H1 (cell line): ENCODE results near the gene ITM2A. TPM values are rescaled to one million over a fixed set of nuclear protein-coding genes. Genes with fewer than 3 reads are reported as not detected.

Source experiments
- CTCF ChIA-PET: fragments of 300-600 bp; sonication (Branson Sonifier 250); formaldehyde crosslinking; loops from one replicate; lab custom pipeline; 2021; ENCODE audit not compliant: partially characterized antibody; lab: Charles Lee
- POLR2A ChIA-PET: fragments of 300-600 bp; sonication (Branson Sonifier 250); formaldehyde crosslinking; loops from one replicate; lab custom pipeline; 2021; ENCODE audit warnings: inconsistent platforms; ENCODE audit not compliant: partially characterized antibody; lab: Charles Lee
- DNase-seq, 2 experiments: peaks; one replicate each; pipeline versions ENCODE4 v3.0.0 to v3.0.0-alpha.2; 2010 to 2022; ENCODE audit warnings: low spot score in 2 of 2, low read depth in 1 of 2, mixed read lengths in 1 of 2
- FAIRE-seq: peaks from 2 replicates; lab custom pipeline; 2011; peaks lifted over from hg19 to GRCh38; lab: Jason Lieb, UNC
- H2AFZ ChIP-seq: 2 replicates; pipeline ENCODE4 v1.8.1; 2012; ENCODE audit warnings: low read length, inconsistent platforms
- H2AK5ac ChIP-seq: 2 replicates; pipeline ENCODE4 v1.6.1; 2013; ENCODE audit warnings: low read depth, low read length
- H2BK120ac ChIP-seq: replicated peaks from 2 replicates; pipeline ENCODE3; 2013; ENCODE audit warnings: low read depth, low read length, inconsistent platforms
- H2BK12ac ChIP-seq: 2 replicates; pipeline ENCODE4 v1.6.1; 2013; ENCODE audit warnings: low read depth, low read length
- H2BK15ac ChIP-seq: 2 replicates; pipeline ENCODE4 v1.6.1; 2013; ENCODE audit warnings: low read length
- H2BK20ac ChIP-seq: 2 replicates; pipeline ENCODE4 v1.6.1; 2013; ENCODE audit warnings: low read length
- H2BK5ac ChIP-seq: 2 replicates; pipeline ENCODE4 v1.6.1; 2013; ENCODE audit warnings: low read depth, low read length
- H3K14ac ChIP-seq: 2 replicates; pipeline ENCODE4 v1.6.1; 2013; ENCODE audit warnings: inconsistent platforms; ENCODE audit not compliant: insufficient read length
- H3K18ac ChIP-seq: 2 replicates; pipeline ENCODE4 v1.6.1; 2013; ENCODE audit warnings: low read length; ENCODE audit errors: extremely low read depth
- H3K23ac ChIP-seq: 2 replicates; pipeline ENCODE4 v1.6.1; 2013; ENCODE audit warnings: inconsistent platforms; ENCODE audit not compliant: insufficient read length
- H3K23me2 ChIP-seq: 2 replicates; pipeline ENCODE4 v1.6.1; 2013; ENCODE audit warnings: low read depth, low read length
- H3K27ac ChIP-seq: 2 replicates; pipeline ENCODE4 v1.6.1; 2011; ENCODE audit warnings: low read depth, low read length, inconsistent platforms
- H3K27me3 ChIP-seq, 4 experiments: replicated peaks in 1 of 4; 1 replicate in 1 of 4; 2 replicates in 3 of 4; pipeline versions ENCODE4 v1.6.1 to v1.8.1; 2011 to 2013; ENCODE audit warnings: low read length in 3 of 4, mild to moderate bottlenecking in 3 of 4, inconsistent platforms in 2 of 4, mixed read lengths in 2 of 4, moderate library complexity in 1 of 4; ENCODE audit not compliant: control insufficient read depth in 3 of 4, insufficient read depth in 3 of 4; ENCODE audit errors: extremely low read depth in 1 of 4
- H3K36me3 ChIP-seq, 4 experiments: 2 replicates each; pipeline versions ENCODE4 v1.6.1 to v1.8.1; 2011 to 2013; ENCODE audit warnings: mild to moderate bottlenecking in 4 of 4, low read length in 3 of 4, moderate library complexity in 2 of 4, control low read depth in 1 of 4, inconsistent platforms in 1 of 4; ENCODE audit not compliant: insufficient read depth in 4 of 4, control insufficient read depth in 2 of 4
- H3K4ac ChIP-seq: replicated peaks from 2 replicates; pipeline ENCODE3; 2013; ENCODE audit warnings: low read length, low read depth, mixed read lengths, inconsistent platforms; ENCODE audit not compliant: insufficient read length
- H3K4me1 ChIP-seq, 4 experiments: replicated peaks in 1 of 4; 1 replicate in 1 of 4; 2 replicates in 3 of 4; pipeline versions ENCODE4 v1.6.1 to v1.8.1; 2011 to 2013; ENCODE audit warnings: low read length in 3 of 4, inconsistent platforms in 2 of 4, mixed read lengths in 1 of 4; ENCODE audit not compliant: insufficient read depth in 4 of 4, control insufficient read depth in 3 of 4
- H3K4me2 ChIP-seq, 2 experiments: 2 replicates each; pipeline versions ENCODE4 v1.6.1 to v1.8.1; 2011 to 2013; ENCODE audit warnings: low read depth in 2 of 2, low read length in 2 of 2, control low read depth in 1 of 2, inconsistent platforms in 1 of 2, mild to moderate bottlenecking in 1 of 2; ENCODE audit not compliant: insufficient read depth in 1 of 2
- H3K4me3 ChIP-seq, 4 experiments: fragments of 200-600, 300-600 bp in 1 of 4; sonication (generic), shearing (Covaris generic), sonication (Bioruptor Twin) in 1 of 4; 2 replicates each; pipeline versions ENCODE4 v1.5.1 to v1.8.1; 2011 to 2016; ENCODE audit warnings: low read length in 4 of 4, low read depth in 3 of 4, control low read depth in 2 of 4, inconsistent platforms in 2 of 4, mild to moderate bottlenecking in 2 of 4, mixed read lengths in 1 of 4, moderate library complexity in 1 of 4; ENCODE audit not compliant: insufficient read depth in 2 of 4; ENCODE audit errors: extremely low read depth in 1 of 4
- H3K56ac ChIP-seq: replicated peaks from 2 replicates; pipeline ENCODE3; 2013; ENCODE audit warnings: low read depth, mild to moderate bottlenecking, mixed read lengths, low read length, inconsistent platforms; ENCODE audit not compliant: insufficient read length
- H3K79me1 ChIP-seq: 2 replicates; pipeline ENCODE4 v1.6.1; 2013; ENCODE audit warnings: low read depth, low read length, control low read depth
- H3K79me2 ChIP-seq, 2 experiments: 2 replicates each; pipeline versions ENCODE4 v1.6.1 to v1.8.1; 2012 to 2013; ENCODE audit warnings: low read length in 2 of 2, mild to moderate bottlenecking in 2 of 2, inconsistent platforms in 1 of 2; ENCODE audit not compliant: insufficient read depth in 2 of 2, control insufficient read depth in 1 of 2
- H3K9ac ChIP-seq, 4 experiments: replicated peaks in 1 of 4; 1 replicate in 1 of 4; 2 replicates in 3 of 4; pipeline versions ENCODE4 v1.6.1 to v1.8.1; 2011 to 2013; ENCODE audit warnings: low read depth in 3 of 4, low read length in 3 of 4, control low read depth in 2 of 4, mild to moderate bottlenecking in 2 of 4, moderate library complexity in 2 of 4, inconsistent platforms in 1 of 4; ENCODE audit errors: extremely low read depth in 1 of 4
- H3K9me3 ChIP-seq, 2 experiments: 2 replicates each; pipeline versions ENCODE4 v1.6.1 to v1.8.1; 2012 to 2013; ENCODE audit warnings: mild to moderate bottlenecking in 2 of 2, moderate library complexity in 2 of 2, control low read depth in 1 of 2, inconsistent platforms in 1 of 2, low read depth in 1 of 2, low read length in 1 of 2, mixed read lengths in 1 of 2; ENCODE audit not compliant: insufficient read depth in 2 of 2
- H4K20me1 ChIP-seq, 2 experiments: replicated peaks in 1 of 2; 2 replicates each; pipeline versions ENCODE3 to v1.8.1; 2011 to 2013; ENCODE audit warnings: inconsistent platforms in 2 of 2, low read length in 2 of 2, mild to moderate bottlenecking in 1 of 2; ENCODE audit not compliant: insufficient read depth in 2 of 2, control insufficient read depth in 1 of 2
- H4K5ac ChIP-seq: 2 replicates; pipeline ENCODE4 v1.6.1; 2013; ENCODE audit warnings: low read length, low read depth, mixed read lengths, inconsistent platforms; ENCODE audit not compliant: insufficient read length
- H4K8ac ChIP-seq: 2 replicates; pipeline ENCODE4 v1.8.0; 2013; ENCODE audit warnings: mild to moderate bottlenecking, moderate library complexity, low read length, inconsistent platforms; ENCODE audit not compliant: insufficient read depth; ENCODE audit errors: extremely low read depth
- H4K91ac ChIP-seq: replicated peaks from 2 replicates; pipeline ENCODE3; 2013; ENCODE audit warnings: low read length, mixed read lengths, inconsistent platforms; ENCODE audit not compliant: insufficient read length
- CTBP2 ChIP-seq: IDR thresholded peaks from 2 replicates; pipeline ENCODE4 v1.7.0; 2011; ENCODE audit warnings: borderline replicate concordance, mild to moderate bottlenecking, moderate library complexity, mixed read lengths, low read length; ENCODE audit not compliant: insufficient read depth, insufficient read length
- HDAC6 ChIP-seq: IDR thresholded peaks from one replicate; pipeline ENCODE4 v1.7.1; 2012; ENCODE audit warnings: low read depth, mild to moderate bottlenecking, inconsistent platforms, low read length, moderate library complexity
- JUND ChIP-seq: IDR thresholded peaks from 2 replicates; pipeline ENCODE4 v1.6.1; 2011; ENCODE audit warnings: mild to moderate bottlenecking, improper control_type of control experiment, low read length
- RNF2 ChIP-seq: fragments of 200-900, 300-1000 bp; sonication (generic); IDR thresholded peaks from 2 replicates; pipeline ENCODE4 v1.7.1; 2016; ENCODE audit warnings: borderline replicate concordance, low read depth, mild to moderate bottlenecking, antibody characterized with exemption, low read length; ENCODE audit not compliant: poor library complexity, severe bottlenecking; ENCODE audit errors: missing control alignments
- YY1 ChIP-seq: IDR thresholded peaks from 2 replicates; pipeline ENCODE4 v1.6.1; 2011; ENCODE audit warnings: low read depth, mild to moderate bottlenecking, low read length
- WGBS, 2 experiments: shearing (Covaris generic) in 1 of 2; methylation state at CpG; one replicate each; pipeline versions ENCODE4 v1.1.6 to v1.1.7; 2013 to 2015; ENCODE audit warnings: low lambda C conversion rate in 2 of 2, mixed read lengths in 2 of 2, inconsistent platforms in 1 of 2, low coverage in 1 of 2, missing lambda C conversion rate in 1 of 2; ENCODE audit not compliant: insufficient replicate concordance in 2 of 2, insufficient coverage in 1 of 2, insufficient read length in 1 of 2; ENCODE audit errors: extremely low coverage in 1 of 2, missing lambda C conversion rate in 1 of 2; 5-methylcytosine and 5-hydroxymethylcytosine counted together
- polyA plus RNA-seq, 7 experiments: library from polyadenylated mRNA; depleted of rRNA in 3 of 7; stranded (reverse) in 5 of 7; unstranded in 2 of 7; fragments of >200 nt in 5 of 7; fragments of 200-250 nt in 2 of 7; gene quantifications; 1 replicate in 5 of 7; 2 replicates in 1 of 7; 4 replicates in 1 of 7; pipeline versions ENCODE4 v1.2.1 to v1.2.3, GENCODE V29; 2011 to 2013; ENCODE audit warnings: missing spikeins in 2 of 7, mixed read lengths in 2 of 7
- total RNA-seq: library from RNA; stranded (reverse); fragmentation: NEBNext Ultra II Directional; extraction: Animal tissue kit (Norgen Biotek cat#: 25700); gene quantifications from 2 replicates; pipeline ENCODE4 v1.2.1, GENCODE V29; 2021

Gene ITM2A
- total and polyA plus RNA-seq, 2 of the 8 experiments (the other 6 are each of a cell fraction or from before 2014, with no cell fraction given), result 35.7 to 52.0 TPM

GRCh38 chrX:79412166-79412565, 45.0 kb upstream of the ITM2A start:
- H3K4me2 ChIP-seq, result no peak overlapping the region
- TF ChIP-seq RNF2, result no peak
- TF ChIP-seq YY1, result no peak
- TF ChIP-seq HDAC6, result no peak
- TF ChIP-seq CTBP2, result no peak
- no peak for TF ChIP-seq JUND
- 74% methylated on average over 3 of the region's 3 CpGs; no CpG with 5 or more reads in 1 of the 2 experiments for WGBS, 2 experiments
- no peak overlapping the region for H3K9ac ChIP-seq
- no peaks in the 10 kb centered on the region for H3K36me3 ChIP-seq
- H3K4ac ChIP-seq, result no peak overlapping the region
- no peak overlapping the region for H4K8ac ChIP-seq
- H3K56ac ChIP-seq, result no peak overlapping the region
- POLR2A ChIA-PET, result no interaction called here
- FAIRE-seq, result no peak
- H3K27ac ChIP-seq, result no peak overlapping the region
- no peak overlapping the region for H2BK5ac ChIP-seq
- no peak overlapping the region for H2BK15ac ChIP-seq
- H3K27me3 ChIP-seq, result no peaks in the 10 kb centered on the region
- no peak overlapping the region for H3K18ac ChIP-seq
- no peak overlapping the region for H3K23ac ChIP-seq
- no peaks in the 10 kb centered on the region for H4K20me1 ChIP-seq
- CTCF ChIA-PET, result interaction anchor here (0.5 to 1.3 kb wide), 6 partner anchors 9 to 1281 kb away, joined by 3 read pairs; partner anchors contain the start of gene ITM2A
- no peak overlapping the region for H2AFZ ChIP-seq
- H2BK120ac ChIP-seq, result no peak overlapping the region
- no peak overlapping the region for H2AK5ac ChIP-seq
- DNase-seq, result no peak
- H3K14ac ChIP-seq, result no peak overlapping the region
- H2BK12ac ChIP-seq, result no peak overlapping the region
- no peaks in the 10 kb centered on the region for H3K79me2 ChIP-seq
- no peak overlapping the region for H4K91ac ChIP-seq
- no peak overlapping the region for H2BK20ac ChIP-seq
- H3K4me3 ChIP-seq, result no peak overlapping the region
- H3K4me1 ChIP-seq, result no peaks in the 10 kb centered on the region
- no peaks in the 10 kb centered on the region for H3K23me2 ChIP-seq
- H3K79me1 ChIP-seq, result no peaks in the 10 kb centered on the region
- H3K9me3 ChIP-seq, result no peaks in the 10 kb centered on the region
- no peak overlapping the region for H4K5ac ChIP-seq
